OCI-LY7 (cell line): Measurements from ENCODE around the gene SLC44A3.

Experiments used
- EZH2phosphoT487 ChIP-seq: fragments of 200-600 bp; sonication (generic); IDR thresholded peaks from 2 replicates; pipeline ENCODE4 v1.6.1; 2018; ENCODE audit warnings: low read depth, borderline replicate concordance, mild to moderate bottlenecking, mixed run types, antibody characterized with exemption, low read length, moderate library complexity, mixed read lengths
- TF ChIP-seq, protein P1 (sequence below): fragments of 200-600 bp; sonication (generic); conservative IDR thresholded peaks from 2 replicates; pipeline ENCODE4 v1.5.1; 2014; ENCODE audit warnings: mild to moderate bottlenecking, antibody characterized with exemption, low read length, moderate library complexity, mixed read lengths

DNA sequence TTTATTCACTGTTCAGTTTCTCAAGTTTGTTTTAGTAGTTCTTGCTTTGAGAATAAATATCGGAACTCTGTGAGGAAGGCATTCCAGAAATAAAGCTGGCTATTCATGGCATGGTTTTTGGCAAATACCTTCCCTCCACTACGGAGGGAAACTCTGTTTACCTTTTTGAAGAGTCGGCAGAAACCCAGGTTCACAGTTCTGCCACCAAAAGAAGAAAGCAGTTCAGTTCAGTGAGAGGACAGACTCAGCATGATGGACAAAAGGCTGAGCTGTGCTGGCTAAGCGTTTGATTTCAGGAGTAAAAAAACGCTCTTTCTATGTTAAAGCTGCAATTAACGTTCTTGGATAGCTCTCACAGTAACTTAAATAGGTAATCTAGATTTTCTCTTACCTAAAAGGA lies 64.3 kb downstream of the SLC44A3 start:
- TF ChIP-seq, protein P1, sequence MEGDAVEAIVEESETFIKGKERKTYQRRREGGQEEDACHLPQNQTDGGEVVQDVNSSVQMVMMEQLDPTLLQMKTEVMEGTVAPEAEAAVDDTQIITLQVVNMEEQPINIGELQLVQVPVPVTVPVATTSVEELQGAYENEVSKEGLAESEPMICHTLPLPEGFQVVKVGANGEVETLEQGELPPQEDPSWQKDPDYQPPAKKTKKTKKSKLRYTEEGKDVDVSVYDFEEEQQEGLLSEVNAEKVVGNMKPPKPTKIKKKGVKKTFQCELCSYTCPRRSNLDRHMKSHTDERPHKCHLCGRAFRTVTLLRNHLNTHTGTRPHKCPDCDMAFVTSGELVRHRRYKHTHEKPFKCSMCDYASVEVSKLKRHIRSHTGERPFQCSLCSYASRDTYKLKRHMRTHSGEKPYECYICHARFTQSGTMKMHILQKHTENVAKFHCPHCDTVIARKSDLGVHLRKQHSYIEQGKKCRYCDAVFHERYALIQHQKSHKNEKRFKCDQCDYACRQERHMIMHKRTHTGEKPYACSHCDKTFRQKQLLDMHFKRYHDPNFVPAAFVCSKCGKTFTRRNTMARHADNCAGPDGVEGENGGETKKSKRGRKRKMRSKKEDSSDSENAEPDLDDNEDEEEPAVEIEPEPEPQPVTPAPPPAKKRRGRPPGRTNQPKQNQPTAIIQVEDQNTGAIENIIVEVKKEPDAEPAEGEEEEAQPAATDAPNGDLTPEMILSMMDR, result no peak
- no peak for TF ChIP-seq EZH2phosphoT487
